NCI-H146 treated with DMSO at 0.1 percent for 48 hours (cell line): ENCODE measurements around the gene CD47.

Experiments used
- DNase-seq: peaks from one replicate; lab custom pipeline; 2025; ENCODE audit not compliant: unreplicated experiment; lab: John Stamatoyannopoulos, UW

Gene CD47

DNA sequence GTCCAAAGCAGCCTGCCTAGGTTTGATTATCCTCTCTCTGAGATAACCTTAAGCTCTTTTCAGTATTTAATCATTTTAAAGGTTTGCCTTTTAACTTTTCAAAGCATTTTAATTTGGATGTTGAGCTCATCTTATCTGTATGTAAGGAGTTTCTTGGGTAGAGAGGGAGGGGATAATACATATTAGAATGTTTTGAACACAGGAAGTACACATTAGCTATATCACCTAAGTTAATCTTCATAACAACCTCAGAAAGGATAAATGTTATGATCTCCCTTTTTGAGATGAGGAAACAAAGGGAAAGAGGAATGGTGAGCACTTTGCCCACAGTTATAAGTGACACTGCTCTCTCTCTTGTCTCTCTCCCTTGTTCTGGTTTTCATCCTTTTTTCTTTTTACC is 2.2 kb upstream of the CD47 start:
- DNase-seq, result no peak

DNA sequence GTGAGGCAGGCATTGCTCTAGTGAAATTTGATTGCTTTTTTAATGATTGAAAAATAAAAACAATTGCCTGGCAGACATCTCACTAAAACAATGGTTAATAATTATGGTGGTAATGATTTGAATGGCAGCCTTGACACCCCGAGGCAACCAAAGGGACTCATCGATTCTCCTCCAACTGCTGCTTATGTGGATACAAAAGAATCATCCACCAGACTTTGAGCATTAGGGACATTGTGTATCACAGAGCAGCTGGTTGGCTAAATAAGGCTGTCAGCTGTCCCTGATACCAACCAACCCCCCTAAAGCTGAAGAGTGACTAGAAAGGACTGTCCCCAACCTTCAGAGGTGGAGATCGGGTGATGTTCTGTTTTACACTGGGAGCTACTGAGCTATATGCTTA is 1.7 kb upstream of the CD47 start:
- peak; percentile 46 for DNase-seq

DNA sequence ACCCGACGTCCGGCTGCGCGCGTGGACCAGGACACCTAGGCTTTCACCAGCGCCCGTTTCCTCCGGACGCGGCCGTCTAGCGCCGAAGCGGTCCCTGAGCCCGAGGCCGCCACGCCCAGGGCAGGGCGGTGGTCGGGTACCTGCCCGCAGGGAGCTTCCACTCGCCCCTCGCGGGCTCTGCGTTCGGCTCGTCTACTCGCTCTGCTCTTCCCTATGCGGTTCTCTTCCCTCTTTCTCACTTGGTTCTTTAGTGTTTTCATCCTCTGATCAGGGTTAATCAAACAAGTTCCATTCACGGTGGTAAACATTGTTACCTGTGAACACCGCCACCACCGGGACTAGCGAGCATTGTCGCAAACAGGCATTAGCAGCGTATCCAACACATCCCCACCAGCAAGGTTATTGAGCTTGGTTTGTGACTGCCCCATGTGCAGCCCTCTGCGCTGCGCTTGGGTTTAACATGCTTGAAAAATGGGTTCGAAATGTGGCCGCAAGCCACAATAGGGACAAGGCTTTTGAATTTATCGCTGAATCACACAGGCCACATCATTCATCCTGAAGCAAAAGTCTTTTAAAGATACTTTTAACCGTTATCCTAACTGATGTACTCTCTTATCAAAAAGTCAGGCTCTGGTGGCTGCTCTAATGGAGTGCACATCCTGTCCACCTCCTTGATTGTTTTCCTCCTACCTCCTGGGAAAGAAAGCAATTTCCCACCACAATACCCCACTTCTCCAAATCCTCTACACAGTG is 843 bp upstream of the CD47 start:
- DNase-seq, result no peak

GRCh38 chr3:108090049-108090700 is 656 bp downstream of the CD47 start:
- DNase-seq, result peak; percentile 67

- DNase-seq, result peak; percentile 42
These were observed 1.3 kb downstream of the CD47 start for GRCh38 chr3:108089579-108089978.

DNA sequence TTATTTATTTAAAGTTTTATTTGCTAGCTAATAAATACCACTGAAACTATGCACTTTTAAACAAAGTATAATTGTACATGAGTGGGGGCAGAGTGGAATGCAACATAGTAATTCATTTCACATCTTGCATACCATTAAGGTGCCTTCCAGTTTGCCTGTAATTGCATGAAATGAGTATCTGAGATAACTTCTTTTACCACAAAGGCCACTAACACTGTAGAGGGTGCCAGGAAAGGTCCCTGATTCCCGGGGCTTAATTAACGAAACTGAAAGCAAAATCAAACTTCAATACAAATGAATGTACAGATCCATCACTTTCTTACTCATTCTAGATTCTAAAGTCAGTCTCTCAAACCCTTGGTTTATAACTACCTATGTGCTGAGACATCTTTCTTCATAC is 2.1 kb downstream of the CD47 start:
- peak; percentile 47 for DNase-seq

DNA sequence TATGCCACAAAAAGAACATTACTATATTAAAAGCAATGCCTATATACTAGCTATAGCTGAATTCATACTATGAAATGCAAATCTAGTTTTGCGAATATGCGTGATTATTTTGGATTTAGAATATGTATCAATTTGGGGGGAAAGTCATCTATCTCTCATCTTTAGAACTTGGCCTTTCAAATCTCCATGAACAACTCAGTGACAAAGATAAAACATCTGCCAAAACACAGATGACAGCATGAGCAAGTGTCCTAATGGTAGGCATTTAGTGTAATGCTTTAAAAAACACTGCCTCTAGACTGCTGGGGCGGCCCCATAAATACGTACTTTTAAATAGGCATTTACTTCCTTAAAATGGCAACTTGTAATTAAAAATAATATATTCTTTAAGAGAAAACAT is 2.7 kb downstream of the CD47 start:
- no peak for DNase-seq

DNA sequence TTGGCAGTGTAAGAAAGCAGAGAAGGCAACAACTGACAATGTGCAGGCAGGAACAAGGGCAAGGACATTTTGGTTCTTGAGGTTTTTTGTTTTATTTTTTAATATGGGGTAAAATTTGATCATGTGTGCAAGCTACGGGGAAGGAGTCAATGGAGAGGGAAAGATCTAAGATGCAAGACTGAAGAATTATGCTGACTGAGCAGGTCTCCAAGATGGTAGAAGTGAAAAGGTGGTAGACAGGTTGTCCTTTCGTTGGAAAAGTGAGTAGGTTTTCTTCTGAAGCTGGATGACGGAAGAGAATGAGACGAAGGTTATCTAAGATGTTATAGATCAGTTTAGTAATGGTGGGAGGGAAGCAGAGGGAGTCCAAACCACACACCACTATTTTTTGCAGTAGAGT is 4.2 kb downstream of the CD47 start:
- DNase-seq, result no peak

GRCh38 chr3:108085810-108086350 is 5.0 kb downstream of the CD47 start:
- no peak for DNase-seq

GRCh38 chr3:108085370-108085769 is 5.5 kb downstream of the CD47 start:
- DNase-seq, result no peak

DNA sequence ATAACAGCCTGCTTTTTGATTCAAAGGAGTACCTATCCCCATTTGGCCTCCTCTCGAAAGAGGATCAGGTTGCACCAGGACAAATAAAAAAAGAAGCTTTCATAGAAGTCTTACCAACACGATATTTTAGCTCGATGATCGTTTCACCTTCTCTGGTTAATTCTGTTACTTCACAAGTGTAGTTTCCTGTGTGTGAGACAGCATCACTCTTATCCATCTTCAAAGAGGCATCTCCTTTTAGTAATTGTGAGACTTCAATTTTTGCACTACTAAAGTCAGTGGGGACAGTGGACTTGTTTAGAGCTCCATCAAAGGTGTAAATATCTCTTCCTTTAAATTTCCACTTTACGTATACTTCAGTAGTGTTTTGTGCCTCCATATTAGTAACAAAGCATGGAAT is 11.0 kb downstream of the CD47 start:
- no peak for DNase-seq

DNA sequence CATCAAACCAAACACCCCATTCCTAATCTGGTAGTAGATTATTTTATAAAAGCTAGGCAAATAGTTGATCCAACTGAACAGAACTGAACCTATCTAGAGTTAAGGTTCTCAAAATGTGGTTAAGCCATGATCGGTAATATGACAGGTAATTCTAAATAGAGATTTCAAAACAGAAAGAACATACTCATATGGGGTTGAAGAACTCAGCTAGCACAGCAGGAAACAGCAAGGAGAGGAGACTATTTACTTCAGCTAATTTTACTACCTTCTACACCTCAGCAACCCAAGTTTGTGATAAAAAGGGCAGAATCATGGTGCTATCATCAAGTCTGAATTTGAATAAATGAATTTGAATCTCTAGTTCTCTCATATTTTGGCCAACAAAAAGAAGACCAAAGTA is 11.8 kb downstream of the CD47 start:
- no peak for DNase-seq

DNA sequence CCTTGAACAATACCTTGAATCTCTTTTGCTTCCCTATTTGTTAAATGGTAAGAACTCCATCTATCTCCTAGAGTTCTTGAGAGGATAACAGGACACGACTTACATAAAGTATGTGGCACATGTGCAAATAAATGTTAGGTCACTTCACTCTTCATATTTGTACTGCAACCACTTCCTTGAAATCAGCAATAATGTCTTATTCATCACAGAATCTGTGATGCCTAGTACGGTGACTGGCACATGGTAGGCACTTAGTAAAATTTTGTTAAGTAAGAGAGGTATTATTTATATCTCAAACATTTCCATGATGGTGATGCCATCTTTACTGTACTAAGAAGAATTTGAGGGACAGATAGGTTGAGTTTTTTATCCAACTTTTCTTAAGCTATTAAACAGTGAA is 14.3 kb downstream of the CD47 start:
- no peak for DNase-seq

DNA sequence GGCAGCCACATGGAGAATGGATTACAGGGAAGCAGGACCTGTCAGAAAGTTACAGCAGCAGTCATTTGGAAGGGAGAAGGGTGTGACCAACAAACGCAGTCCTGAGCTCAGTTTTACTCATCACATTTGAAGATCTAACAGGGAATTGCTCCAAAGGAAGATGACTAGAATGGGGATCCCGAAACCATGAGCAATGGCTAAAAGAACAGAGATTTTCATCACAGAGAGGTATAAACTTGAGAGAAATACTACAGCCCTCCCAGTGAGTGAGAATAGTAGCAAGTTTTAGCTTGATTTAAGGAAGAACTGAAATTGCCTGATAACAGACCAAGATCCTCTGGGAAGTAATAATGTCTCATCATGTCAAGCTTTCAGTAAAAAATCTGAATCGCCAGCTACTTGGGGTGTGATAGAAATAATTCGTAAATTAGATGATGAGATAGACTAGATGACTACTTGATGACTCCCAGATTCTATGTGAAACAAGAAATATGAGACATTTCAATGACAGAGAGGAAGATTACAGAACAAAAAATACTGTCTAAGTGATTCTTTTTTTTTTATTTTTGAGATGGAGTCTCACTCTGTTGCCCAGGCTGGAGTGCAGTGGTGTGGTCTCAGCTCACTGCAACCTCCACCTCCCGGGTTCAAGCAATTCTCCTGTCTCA is 16.9 kb downstream of the CD47 start:
- DNase-seq, result no peak

DNA sequence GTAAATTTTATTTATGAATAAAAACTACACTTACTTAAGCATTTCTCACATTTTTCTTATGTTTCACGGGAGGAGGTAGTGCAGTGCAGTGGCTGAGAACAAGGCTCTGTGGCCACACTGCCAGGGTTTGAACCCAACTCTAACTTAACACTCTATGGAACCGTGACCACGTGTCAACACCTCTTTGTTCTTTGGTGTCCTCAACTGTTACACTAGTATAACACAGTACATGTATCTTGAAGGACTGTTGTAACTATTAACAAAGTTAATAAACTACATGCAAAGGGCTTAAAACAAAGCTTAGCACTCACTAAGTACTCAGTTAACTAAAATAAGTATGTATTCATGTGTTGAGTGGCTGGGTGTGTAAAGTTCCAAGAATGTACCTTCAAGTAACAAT is 19.5 kb downstream of the CD47 start:
- DNase-seq, result no peak

DNA sequence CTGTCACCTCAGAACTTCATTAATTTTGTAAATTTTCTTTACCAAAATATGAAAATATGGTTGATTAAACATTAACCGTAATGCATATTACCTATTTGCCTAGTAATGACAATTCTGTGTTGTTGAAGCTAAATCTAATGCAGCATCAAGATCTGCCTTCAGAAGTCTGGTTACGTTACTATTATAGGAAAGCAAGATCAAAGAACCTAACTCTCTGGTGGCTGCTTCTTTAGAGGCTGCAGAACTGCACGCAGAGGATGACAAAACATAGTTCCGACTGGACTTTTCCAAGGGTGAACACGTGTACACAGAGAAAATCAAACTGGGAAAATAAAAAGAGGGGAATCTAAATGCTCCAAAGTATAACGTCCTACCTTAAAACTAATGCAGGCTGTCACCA is 20.5 kb downstream of the CD47 start:
- DNase-seq, result no peak

GRCh38 chr3:108067768-108068167 is 23.1 kb downstream of the CD47 start:
- DNase-seq, result no peak

- no peak for DNase-seq
These were observed 25.7 kb downstream of the CD47 start for GRCh38 chr3:108065096-108065495.

GRCh38 chr3:108064293-108064887 is 26.4 kb downstream of the CD47 start:
- DNase-seq, result no peak

- no peak for DNase-seq
These were observed 28.8 kb downstream of the CD47 start for GRCh38 chr3:108062051-108062450.

GRCh38 chr3:108060331-108060730 is 30.5 kb downstream of the CD47 start:
- no peak for DNase-seq

GRCh38 chr3:108055931-108056330 is 34.9 kb downstream of the CD47 start:
- DNase-seq, result no peak
